ENCODE data around the gene LEO1.

LEO1 gene

DNA sequence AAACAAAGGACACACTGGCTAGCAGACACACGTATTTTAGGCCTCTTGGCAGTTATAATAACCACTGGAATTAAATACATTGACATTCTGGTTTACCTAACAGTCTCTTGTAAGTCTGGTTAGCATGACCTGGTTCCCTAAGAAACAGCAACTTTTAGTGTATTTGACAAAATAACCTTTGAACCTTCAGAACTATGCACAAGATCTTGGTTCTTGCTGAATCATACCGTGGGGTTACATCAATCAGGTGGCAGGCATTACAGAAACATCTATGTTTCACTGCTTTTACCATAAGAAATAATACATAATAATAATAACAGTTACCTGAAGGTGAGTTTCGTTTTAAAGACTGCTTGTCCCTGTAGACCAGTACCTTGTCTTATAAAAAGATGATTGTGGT, 18.8 kb downstream of the LEO1 start:
- no peak overlapping the region for H3K4me3 ChIP-seq (ENCODE audit: low read depth, low read length)
- TF ChIP-seq, protein P1, sequence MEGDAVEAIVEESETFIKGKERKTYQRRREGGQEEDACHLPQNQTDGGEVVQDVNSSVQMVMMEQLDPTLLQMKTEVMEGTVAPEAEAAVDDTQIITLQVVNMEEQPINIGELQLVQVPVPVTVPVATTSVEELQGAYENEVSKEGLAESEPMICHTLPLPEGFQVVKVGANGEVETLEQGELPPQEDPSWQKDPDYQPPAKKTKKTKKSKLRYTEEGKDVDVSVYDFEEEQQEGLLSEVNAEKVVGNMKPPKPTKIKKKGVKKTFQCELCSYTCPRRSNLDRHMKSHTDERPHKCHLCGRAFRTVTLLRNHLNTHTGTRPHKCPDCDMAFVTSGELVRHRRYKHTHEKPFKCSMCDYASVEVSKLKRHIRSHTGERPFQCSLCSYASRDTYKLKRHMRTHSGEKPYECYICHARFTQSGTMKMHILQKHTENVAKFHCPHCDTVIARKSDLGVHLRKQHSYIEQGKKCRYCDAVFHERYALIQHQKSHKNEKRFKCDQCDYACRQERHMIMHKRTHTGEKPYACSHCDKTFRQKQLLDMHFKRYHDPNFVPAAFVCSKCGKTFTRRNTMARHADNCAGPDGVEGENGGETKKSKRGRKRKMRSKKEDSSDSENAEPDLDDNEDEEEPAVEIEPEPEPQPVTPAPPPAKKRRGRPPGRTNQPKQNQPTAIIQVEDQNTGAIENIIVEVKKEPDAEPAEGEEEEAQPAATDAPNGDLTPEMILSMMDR (IDR thresholded peaks at IDR 0.05; ENCODE audit: borderline replicate concordance, insufficient read depth, low read depth, low read length) = no peak

DNA sequence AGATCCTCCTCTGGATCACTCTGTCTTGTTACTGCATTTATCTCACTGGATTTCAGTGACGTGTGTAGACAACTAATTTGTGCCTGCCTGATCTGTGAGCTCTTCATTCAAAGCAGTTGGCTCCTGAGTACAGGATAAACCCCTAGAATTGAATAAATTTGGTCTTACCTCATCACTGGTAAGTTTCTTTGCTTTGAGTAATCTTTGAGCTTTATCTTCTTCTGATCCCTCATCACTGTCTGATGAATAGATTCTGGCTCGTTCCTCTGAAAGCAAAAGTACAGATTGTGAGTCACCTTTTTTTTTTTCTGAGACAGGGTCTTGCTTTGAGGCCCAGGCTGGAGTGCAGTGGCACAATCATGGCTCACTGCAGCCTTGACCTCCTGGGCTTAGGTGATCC, 24.5 kb downstream of the LEO1 start:
- no peak overlapping the region for H3K4me3 ChIP-seq (ENCODE audit: low read depth, low read length)
- TF ChIP-seq, protein P1 (IDR thresholded peaks at IDR 0.05; ENCODE audit: borderline replicate concordance, insufficient read depth, low read depth, low read length) = no peak

DNA sequence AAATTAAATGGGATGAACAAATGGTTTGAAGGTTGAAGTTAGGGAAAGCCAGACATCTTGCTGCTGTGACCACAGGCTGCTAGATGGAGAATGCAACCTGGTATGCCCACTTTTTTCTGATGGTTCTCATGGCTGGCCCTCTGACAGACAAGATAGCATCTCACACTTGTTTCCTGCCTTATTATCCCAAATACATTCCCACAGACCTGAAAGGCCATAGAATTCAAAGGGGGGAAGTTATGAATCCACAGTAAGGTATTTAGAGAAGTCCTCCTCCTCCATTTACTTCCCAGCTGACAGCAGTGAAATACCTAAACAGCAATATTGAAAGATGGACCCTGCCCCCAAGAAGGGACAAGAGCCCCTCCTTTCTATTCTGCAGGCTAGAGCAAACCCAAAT, 32.4 kb downstream of the LEO1 start:
- TF ChIP-seq, protein P1 (IDR thresholded peaks at IDR 0.05; ENCODE audit: borderline replicate concordance, insufficient read depth, low read depth, low read length) = no peak
- no peak overlapping the region for H3K4me3 ChIP-seq (ENCODE audit: low read depth, low read length)

DNA sequence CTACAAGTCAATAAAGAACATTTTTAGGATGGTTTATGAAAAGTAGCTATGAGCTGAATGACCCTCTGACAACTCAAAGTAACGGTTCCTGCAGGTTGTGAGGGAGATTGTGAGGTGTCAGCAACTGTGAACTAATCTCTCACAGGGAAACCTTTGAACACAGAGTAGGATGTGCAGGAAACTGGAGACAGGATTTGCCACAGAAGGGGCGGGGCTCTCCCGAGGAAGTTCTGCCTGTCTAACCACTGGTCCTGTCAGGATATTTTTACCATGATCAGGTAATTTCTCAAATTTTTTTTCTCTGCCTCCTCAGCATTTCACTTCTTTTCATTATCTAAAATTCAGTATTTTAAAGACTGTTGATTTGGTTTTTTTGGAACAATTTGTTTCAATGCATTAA, 33.3 kb downstream of the LEO1 start:
- TF ChIP-seq, protein P1 (IDR thresholded peaks at IDR 0.05; ENCODE audit: borderline replicate concordance, insufficient read depth, low read depth, low read length) = no peak
- H3K4me3 ChIP-seq (ENCODE audit: low read depth, low read length) = no peak overlapping the region

DNA sequence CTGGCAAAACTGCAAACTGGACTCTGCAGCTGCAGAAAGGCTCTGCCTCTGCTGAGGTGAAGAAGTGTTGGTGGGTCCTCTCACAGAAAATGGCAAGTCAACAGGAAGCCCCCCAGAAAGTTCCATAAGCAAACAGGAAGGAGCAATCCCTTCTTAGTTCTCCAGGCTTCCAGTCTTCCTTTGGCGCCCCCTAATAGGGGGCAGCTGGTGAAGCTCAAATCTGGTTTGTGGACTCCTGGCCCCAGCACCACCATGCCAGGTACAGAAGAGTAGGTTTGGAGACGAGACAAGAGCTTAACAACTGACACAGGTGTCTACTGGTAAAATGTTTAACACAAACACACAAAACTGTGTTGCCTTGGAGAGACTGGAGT, 35.5 kb downstream of the LEO1 start:
- no peak overlapping the region for H3K4me3 ChIP-seq (ENCODE audit: low read depth, low read length)
- TF ChIP-seq, protein P1 (IDR thresholded peaks at IDR 0.05; ENCODE audit: borderline replicate concordance, insufficient read depth, low read depth, low read length) = no peak

DNA sequence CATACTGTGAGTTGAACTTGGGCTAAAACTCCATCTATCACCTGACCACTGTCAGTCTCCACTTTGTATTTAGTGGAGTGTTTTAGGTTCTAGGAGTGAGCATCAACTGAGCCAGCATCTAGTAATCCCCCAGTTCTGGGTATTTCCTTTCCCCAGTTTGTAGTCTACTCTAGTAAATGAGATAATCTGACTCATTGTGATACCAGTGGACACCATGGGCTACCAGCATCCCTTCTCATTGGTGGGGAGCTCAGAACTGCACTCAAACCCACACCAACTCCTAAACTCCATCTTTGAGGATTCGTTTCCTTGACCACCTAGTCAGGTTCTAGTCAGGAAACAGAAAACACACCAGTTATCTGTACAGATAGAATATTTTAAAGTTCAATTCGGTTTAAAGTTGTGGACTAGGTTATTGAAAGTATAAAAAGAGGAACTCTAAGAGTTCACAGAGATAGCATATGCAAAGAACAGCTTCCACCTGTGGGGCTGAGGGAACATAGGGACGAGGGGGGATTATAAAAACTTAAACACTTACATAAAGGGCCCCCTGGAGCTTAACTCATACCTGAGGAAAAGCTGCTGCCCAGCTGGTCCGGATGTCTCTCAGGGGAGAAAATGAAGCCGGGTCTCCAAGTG, 36.0 kb downstream of the LEO1 start:
- H3K4me3 ChIP-seq (ENCODE audit: low read depth, low read length) = no peak overlapping the region
- TF ChIP-seq, protein P1 (IDR thresholded peaks at IDR 0.05; ENCODE audit: borderline replicate concordance, insufficient read depth, low read depth, low read length) = no peak

DNA sequence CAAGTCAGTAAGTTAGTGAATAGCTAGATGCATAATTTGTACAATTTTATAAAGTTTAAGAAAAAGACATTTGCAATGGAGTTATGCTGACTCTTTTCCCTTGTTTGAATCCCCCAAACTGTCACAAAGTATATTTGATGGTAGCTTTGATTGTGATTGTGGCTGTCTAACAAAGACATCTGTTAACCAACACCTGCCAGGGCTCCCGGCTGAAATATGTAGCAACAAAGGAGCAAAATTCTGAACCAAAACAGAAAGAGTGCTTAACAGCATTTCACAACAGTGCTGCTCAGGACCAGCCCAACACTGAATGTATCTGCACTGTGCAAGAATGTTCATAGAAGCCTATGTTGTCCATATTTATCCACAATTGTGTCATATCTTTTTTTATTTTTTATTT, 39.4 kb downstream of the LEO1 start:
- TF ChIP-seq, protein P1 (IDR thresholded peaks at IDR 0.05; ENCODE audit: borderline replicate concordance, insufficient read depth, low read depth, low read length) = no peak
- H3K4me3 ChIP-seq (ENCODE audit: low read depth, low read length) = no peak overlapping the region

Measured in GM12875 (cell line).